ENCODE data around the gene BPIFA2.

The BPIFA2 gene

DNA sequence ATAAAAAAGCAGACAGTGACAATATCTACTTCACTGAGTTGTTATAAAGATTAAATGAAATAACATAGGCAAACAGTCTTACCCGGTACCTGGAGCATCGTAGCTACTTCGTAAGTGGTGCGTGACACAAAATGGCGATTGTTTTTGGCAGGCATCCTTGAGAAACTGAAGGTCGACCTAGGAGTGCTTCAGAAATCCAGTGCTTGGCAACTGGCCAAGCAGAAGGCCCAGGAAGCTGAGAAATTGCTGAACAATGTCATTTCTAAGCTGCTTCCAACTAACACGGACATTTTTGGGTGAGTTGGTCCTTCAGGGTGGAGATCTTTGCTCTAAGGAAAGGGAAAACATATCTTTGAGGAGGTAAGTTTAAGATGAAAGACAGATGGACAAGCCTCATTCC is 4.8 kb downstream of the BPIFA2 start:
- H2BK12ac ChIP-seq (ENCODE audit: low read length in 2 of 2) = no peak overlapping the region
- H3K9ac ChIP-seq (ENCODE audit: low read length) = no peak overlapping the region
- no peak overlapping the region for H3K23ac ChIP-seq (ENCODE audit: low read length in 2 of 2)
- no peak overlapping the region for H2AK5ac ChIP-seq (ENCODE audit: low read length, severe bottlenecking)
- H3K18ac ChIP-seq (ENCODE audit: low read depth in 1 of 2, low read length in 2 of 2) = no peak overlapping the region
- no peak overlapping the region for H3K14ac ChIP-seq (ENCODE audit: low read length in 2 of 2)
- H3K36me3 ChIP-seq (ENCODE audit: control insufficient read depth in 1 of 2, insufficient read depth in 2 of 2, low read depth in 1 of 2, low read length in 2 of 2) = no peaks in the 10 kb centered on the region
- 84% methylated on average over 7 of the region's 7 CpGs for WGBS
- H3K4ac ChIP-seq (ENCODE audit: low read depth in 1 of 2, low read length in 2 of 2) = no peak overlapping the region
- H2BK120ac ChIP-seq (ENCODE audit: low read depth, low read length) = no peak overlapping the region
- H4K91ac ChIP-seq (ENCODE audit: low read length) = no peak overlapping the region
- DNase-seq = no peak
- H3K27me3 ChIP-seq (ENCODE audit: control insufficient read depth in 1 of 2, insufficient read depth in 1 of 2, low read length in 2 of 2) = peaks cover 8 to 18% of the 10 kb centered on the region in 2 experiments
- H2AFZ ChIP-seq (ENCODE audit: low read depth, low read length) = no peak overlapping the region
- no peak overlapping the region for H3K4me3 ChIP-seq (ENCODE audit: insufficient read depth in 1 of 2, low read depth in 1 of 2, low read length in 2 of 2)
- H3K4me1 ChIP-seq (ENCODE audit: control insufficient read depth, insufficient read depth, low read depth, low read length) = no peaks in the 10 kb centered on the region
- H4K8ac ChIP-seq (ENCODE audit: low read length) = no peak overlapping the region
- no peak overlapping the region for H2BK15ac ChIP-seq (ENCODE audit: low read depth, poor library complexity, severe bottlenecking)
- no peak overlapping the region for H3K27ac ChIP-seq (ENCODE audit: low read length, poor library complexity, severe bottlenecking)
- H3K4me2 ChIP-seq (ENCODE audit: low read length, poor library complexity, severe bottlenecking) = no peak overlapping the region
- H3K79me1 ChIP-seq (replicated peaks; ENCODE audit: low read length, poor library complexity, severe bottlenecking) = no peaks in the 10 kb centered on the region
- H2BK5ac ChIP-seq (ENCODE audit: low read depth, low read length, poor library complexity, severe bottlenecking) = no peak overlapping the region
- peaks cover 17% of the 10 kb centered on the region for H3K9me3 ChIP-seq (ENCODE audit: control insufficient read depth, low read length)

DNA sequence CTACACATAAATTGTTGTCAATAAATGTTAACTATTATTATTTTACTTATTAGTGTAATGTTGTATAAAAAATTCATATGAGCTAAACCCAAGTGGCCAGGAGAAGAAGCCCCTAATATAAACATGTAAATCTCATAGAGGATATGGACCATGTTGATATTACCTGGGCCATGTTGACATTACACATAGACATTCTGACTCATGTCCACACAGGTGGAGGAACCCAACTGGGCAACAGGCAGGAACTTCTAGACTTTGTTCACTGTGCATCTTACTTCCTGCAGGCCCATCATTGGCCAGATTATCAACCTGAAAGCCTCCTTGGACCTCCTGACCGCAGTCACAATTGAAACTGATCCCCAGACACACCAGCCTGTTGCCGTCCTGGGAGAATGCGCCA is 7.2 kb downstream of the BPIFA2 start:
- no peak overlapping the region for H2BK12ac ChIP-seq (ENCODE audit: low read length in 2 of 2)
- H2AFZ ChIP-seq (ENCODE audit: low read depth, low read length) = no peak overlapping the region
- H3K23ac ChIP-seq (ENCODE audit: low read length in 2 of 2) = no peak overlapping the region
- no peak overlapping the region for H2BK120ac ChIP-seq (ENCODE audit: low read depth, low read length)
- H3K4me2 ChIP-seq (ENCODE audit: low read length, poor library complexity, severe bottlenecking) = no peak overlapping the region
- DNase-seq = no peak
- no peaks in the 10 kb centered on the region for H3K36me3 ChIP-seq (ENCODE audit: control insufficient read depth in 1 of 2, insufficient read depth in 2 of 2, low read depth in 1 of 2, low read length in 2 of 2)
- H2AK5ac ChIP-seq (ENCODE audit: low read length, severe bottlenecking) = no peak overlapping the region
- H3K4me1 ChIP-seq (ENCODE audit: control insufficient read depth, insufficient read depth, low read depth, low read length) = peaks cover 2% of the 10 kb centered on the region
- no peak overlapping the region for H3K14ac ChIP-seq (ENCODE audit: low read length in 2 of 2)
- no peak overlapping the region for H3K18ac ChIP-seq (ENCODE audit: low read depth in 1 of 2, low read length in 2 of 2)
- 85% methylated on average over 3 of the region's 3 CpGs for WGBS
- no peaks in the 10 kb centered on the region for H3K79me1 ChIP-seq (replicated peaks; ENCODE audit: low read length, poor library complexity, severe bottlenecking)
- no peak overlapping the region for H2BK5ac ChIP-seq (ENCODE audit: low read depth, low read length, poor library complexity, severe bottlenecking)
- no peaks in the 10 kb centered on the region for H3K9me3 ChIP-seq (ENCODE audit: control insufficient read depth, low read length)
- no peak overlapping the region for H2BK15ac ChIP-seq (ENCODE audit: low read depth, poor library complexity, severe bottlenecking)
- no peak overlapping the region for H3K4me3 ChIP-seq (ENCODE audit: insufficient read depth in 1 of 2, low read depth in 1 of 2, low read length in 2 of 2)
- H3K27ac ChIP-seq (ENCODE audit: low read length, poor library complexity, severe bottlenecking) = no peak overlapping the region
- H3K9ac ChIP-seq (ENCODE audit: low read length) = no peak overlapping the region
- H3K27me3 ChIP-seq (ENCODE audit: control insufficient read depth in 1 of 2, insufficient read depth in 1 of 2, low read length in 2 of 2) = peaks cover 8 to 24% of the 10 kb centered on the region in 2 experiments
- no peak overlapping the region for H4K8ac ChIP-seq (ENCODE audit: low read length)
- H3K4ac ChIP-seq (ENCODE audit: low read depth in 1 of 2, low read length in 2 of 2) = no peak overlapping the region
- H4K91ac ChIP-seq (ENCODE audit: low read length) = no peak overlapping the region

DNA sequence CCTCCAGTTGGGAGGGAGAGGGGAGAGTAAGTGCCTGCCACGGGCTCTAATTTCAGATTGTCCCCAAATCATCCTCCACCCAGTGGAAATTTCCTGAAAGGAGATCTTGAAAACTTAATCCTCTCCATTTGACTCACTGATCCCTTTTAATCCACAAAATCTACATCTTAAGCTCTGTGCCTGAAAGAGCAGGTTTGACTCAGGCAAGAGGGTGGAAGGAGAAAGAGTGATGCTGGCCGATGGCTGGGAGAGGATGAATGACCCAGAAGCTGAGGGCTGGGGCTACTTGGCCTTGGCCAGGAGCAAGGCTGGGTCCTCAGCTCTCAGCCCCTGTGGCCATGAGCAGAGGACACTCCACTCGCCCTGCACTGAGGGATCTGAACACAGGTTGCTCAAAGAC is 8.1 kb downstream of the BPIFA2 start:
- Histone ChIP-seq H3K9me3 (ENCODE audit: control insufficient read depth, low read length) (no peaks in the 10 kb centered on the region), H3K36me3 (ENCODE audit: control insufficient read depth in 1 of 2, insufficient read depth in 2 of 2, low read depth in 1 of 2, low read length in 2 of 2) (no peaks in the 10 kb centered on the region), H3K4me3 (ENCODE audit: insufficient read depth in 1 of 2, low read depth in 1 of 2, low read length in 2 of 2) (no peak overlapping the region), H2BK12ac (ENCODE audit: low read length in 2 of 2) (no peak overlapping the region), H4K8ac (ENCODE audit: low read length) (no peak overlapping the region), H2AFZ (ENCODE audit: low read depth, low read length) (no peak overlapping the region), H4K91ac (ENCODE audit: low read length) (no peak overlapping the region), H2AK5ac (ENCODE audit: low read length, severe bottlenecking) (no peak overlapping the region), H2BK5ac (ENCODE audit: low read depth, low read length, poor library complexity, severe bottlenecking) (no peak overlapping the region), H3K4me2 (ENCODE audit: low read length, poor library complexity, severe bottlenecking) (no peak overlapping the region), H3K14ac (ENCODE audit: low read length in 2 of 2) (no peak overlapping the region), H3K23ac (ENCODE audit: low read length in 2 of 2) (no peak overlapping the region), H3K79me1 (replicated peaks; ENCODE audit: low read length, poor library complexity, severe bottlenecking) (no peaks in the 10 kb centered on the region), H3K4me1 (ENCODE audit: control insufficient read depth, insufficient read depth, low read depth, low read length) (peaks cover 2% of the 10 kb centered on the region), H2BK120ac (ENCODE audit: low read depth, low read length) (no peak overlapping the region), H2BK15ac (ENCODE audit: low read depth, poor library complexity, severe bottlenecking) (no peak overlapping the region), H3K4ac (ENCODE audit: low read depth in 1 of 2, low read length in 2 of 2) (no peak overlapping the region), H3K18ac (ENCODE audit: low read depth in 1 of 2, low read length in 2 of 2) (no peak overlapping the region), H3K27me3 (ENCODE audit: control insufficient read depth in 1 of 2, insufficient read depth in 1 of 2, low read length in 2 of 2) (peaks cover 8 to 26% of the 10 kb centered on the region in 2 experiments), H3K9ac (ENCODE audit: low read length) (no peak overlapping the region), H3K27ac (ENCODE audit: low read length, poor library complexity, severe bottlenecking) (no peak overlapping the region)
- 46% methylated on average over 2 of the region's 3 CpGs for WGBS
- no peak for DNase-seq

DNA sequence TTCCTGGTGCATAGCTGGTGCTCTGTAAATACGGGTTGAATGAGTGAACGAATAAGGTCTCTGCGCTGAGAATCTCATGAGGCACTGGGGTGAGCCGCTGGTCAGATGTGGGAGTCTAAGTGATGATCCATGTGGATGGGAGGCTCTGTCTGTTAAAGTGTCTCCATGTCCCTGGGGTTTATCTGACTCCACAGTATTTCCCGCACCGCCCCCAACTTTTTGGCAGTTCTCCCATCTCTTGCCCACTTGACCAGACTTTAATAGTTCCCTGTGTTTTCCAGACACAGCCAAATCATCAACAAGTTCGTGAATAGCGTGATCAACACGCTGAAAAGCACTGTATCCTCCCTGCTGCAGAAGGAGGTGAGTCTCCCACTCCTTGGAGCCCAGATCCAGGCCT is 9.9 kb downstream of the BPIFA2 start:
- no peak overlapping the region for H2AK5ac ChIP-seq (ENCODE audit: low read length, severe bottlenecking)
- H3K4me2 ChIP-seq (ENCODE audit: low read length, poor library complexity, severe bottlenecking) = no peak overlapping the region
- no peaks in the 10 kb centered on the region for H3K36me3 ChIP-seq (ENCODE audit: control insufficient read depth in 1 of 2, insufficient read depth in 2 of 2, low read depth in 1 of 2, low read length in 2 of 2)
- H2BK12ac ChIP-seq (ENCODE audit: low read length in 2 of 2) = no peak overlapping the region
- no peak overlapping the region for H3K9ac ChIP-seq (ENCODE audit: low read length)
- H3K4me3 ChIP-seq (ENCODE audit: insufficient read depth in 1 of 2, low read depth in 1 of 2, low read length in 2 of 2) = no peak overlapping the region
- H2BK120ac ChIP-seq (ENCODE audit: low read depth, low read length) = no peak overlapping the region
- H3K4ac ChIP-seq (ENCODE audit: low read depth in 1 of 2, low read length in 2 of 2) = no peak overlapping the region
- no peak overlapping the region for H3K14ac ChIP-seq (ENCODE audit: low read length in 2 of 2)
- no peak overlapping the region for H4K8ac ChIP-seq (ENCODE audit: low read length)
- no peak overlapping the region for H3K18ac ChIP-seq (ENCODE audit: low read depth in 1 of 2, low read length in 2 of 2)
- no peak overlapping the region for H2AFZ ChIP-seq (ENCODE audit: low read depth, low read length)
- H3K27me3 ChIP-seq (ENCODE audit: control insufficient read depth in 1 of 2, insufficient read depth in 1 of 2, low read length in 2 of 2) = peaks cover 6 to 31% of the 10 kb centered on the region in 2 experiments
- DNase-seq = no peak
- no peak overlapping the region for H2BK5ac ChIP-seq (ENCODE audit: low read depth, low read length, poor library complexity, severe bottlenecking)
- WGBS = 73% methylated on average over 9 of the region's 9 CpGs
- no peak overlapping the region for H3K23ac ChIP-seq (ENCODE audit: low read length in 2 of 2)
- peaks cover 1% of the 10 kb centered on the region for H3K9me3 ChIP-seq (ENCODE audit: control insufficient read depth, low read length)
- peaks cover 2% of the 10 kb centered on the region for H3K4me1 ChIP-seq (ENCODE audit: control insufficient read depth, insufficient read depth, low read depth, low read length)
- no peak overlapping the region for H4K91ac ChIP-seq (ENCODE audit: low read length)
- H3K27ac ChIP-seq (ENCODE audit: low read length, poor library complexity, severe bottlenecking) = no peak overlapping the region
- H2BK15ac ChIP-seq (ENCODE audit: low read depth, poor library complexity, severe bottlenecking) = no peak overlapping the region
- H3K79me1 ChIP-seq (replicated peaks; ENCODE audit: low read length, poor library complexity, severe bottlenecking) = no peaks in the 10 kb centered on the region
